GM18858 (cell line): ENCODE measurements around the gene RSPH9.
"Not testable (repeated sequence)": the region's sequence is repeated elsewhere in the genome, so short reads cannot be mapped to it uniquely, and the experiment has no call there.

ENCODE experiments used
- ATAC-seq: cut with Tn5 transposase; IDR thresholded peaks from one replicate; pipeline ENCODE4 v1.9.1; 2021; ENCODE audit not compliant: unreplicated experiment

The RSPH9 gene

DNA sequence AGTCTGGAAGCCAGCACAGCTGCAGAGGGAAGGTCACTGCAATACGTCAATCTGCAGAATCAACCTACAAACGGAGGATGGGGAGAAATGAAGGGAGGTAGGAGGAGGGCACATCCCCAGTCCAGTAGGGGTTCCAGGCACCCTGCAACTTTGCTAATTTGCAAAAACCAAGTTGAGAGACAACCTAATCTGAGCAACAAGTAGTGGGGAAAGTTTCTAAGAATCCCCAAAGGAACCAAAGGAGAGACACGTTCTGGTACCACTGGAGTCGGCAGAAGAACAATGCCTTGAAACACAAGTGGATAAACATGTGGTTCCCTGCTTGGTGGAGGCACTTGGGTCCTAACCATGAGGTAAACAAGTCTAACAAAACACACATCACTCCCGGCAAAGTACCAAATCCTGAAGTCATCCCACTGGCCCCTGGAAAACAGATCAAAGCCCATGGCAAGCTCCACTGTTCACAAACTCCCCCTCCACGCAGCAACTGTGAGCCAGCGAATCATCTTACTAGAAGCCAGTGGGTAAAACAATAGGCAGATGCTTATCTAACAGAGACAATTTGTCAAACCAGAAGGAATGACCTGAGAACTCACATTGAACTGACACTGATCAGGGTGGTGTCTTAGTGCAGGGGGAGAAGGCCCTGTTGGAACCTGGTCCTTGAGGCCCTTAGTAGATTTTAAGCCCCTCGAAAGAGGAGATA lies 38.0 kb downstream of the RSPH9 start:
- ATAC-seq = no peak

DNA sequence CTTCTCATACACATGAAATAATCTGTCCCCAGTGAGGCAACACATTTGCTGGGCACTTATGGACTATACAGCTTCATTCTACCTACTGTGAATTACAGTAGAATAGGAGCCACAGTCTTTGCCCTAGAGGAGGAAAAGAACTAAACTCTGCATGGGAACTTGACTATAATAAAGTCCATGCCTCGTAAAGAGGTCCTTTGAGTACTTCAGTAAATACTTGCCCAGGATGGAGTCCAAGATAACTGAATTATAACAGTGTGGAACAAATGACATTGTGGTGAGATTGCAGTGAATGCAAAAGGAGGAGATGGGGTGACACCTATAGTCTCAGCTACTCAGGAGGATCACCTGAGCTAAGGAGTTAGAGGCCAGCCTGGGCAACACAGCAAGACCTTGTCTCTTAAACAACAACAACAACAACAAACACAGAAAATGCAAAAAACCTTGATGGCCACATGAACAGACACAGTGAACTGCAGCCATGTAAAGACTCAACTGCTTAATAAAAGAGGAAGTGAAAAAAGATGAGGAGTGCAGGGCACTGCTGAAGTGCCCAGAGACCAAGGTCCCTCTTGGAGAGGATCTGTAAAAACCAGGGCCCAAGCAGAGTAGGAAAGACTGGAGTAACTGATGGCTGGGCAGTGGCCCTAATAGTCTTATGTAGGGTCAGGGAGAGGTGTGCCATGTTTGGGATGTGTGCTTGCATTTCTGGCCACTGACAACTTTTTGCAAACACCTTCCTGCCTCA lies 39.0 kb downstream of the RSPH9 start:
- peak; percentile 63 for ATAC-seq

DNA sequence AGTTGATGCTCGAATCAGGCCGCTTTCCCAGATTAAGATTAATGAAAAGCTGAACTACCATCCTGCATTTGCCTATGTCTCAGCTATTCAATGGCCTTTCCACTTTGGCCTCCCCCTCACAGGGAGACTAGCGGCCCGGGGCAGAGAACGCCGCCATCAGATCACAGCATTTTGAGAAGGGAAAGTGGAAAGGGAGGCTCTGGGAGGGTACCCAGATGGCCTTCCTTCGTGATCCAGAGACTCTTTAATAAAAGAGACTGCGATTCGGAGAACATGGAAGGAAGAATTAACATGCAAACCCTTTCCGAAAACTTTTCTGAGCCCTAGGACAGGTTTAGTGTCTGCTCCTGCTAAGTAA lies 42.2 kb downstream of the RSPH9 start:
- ATAC-seq = no peak

DNA sequence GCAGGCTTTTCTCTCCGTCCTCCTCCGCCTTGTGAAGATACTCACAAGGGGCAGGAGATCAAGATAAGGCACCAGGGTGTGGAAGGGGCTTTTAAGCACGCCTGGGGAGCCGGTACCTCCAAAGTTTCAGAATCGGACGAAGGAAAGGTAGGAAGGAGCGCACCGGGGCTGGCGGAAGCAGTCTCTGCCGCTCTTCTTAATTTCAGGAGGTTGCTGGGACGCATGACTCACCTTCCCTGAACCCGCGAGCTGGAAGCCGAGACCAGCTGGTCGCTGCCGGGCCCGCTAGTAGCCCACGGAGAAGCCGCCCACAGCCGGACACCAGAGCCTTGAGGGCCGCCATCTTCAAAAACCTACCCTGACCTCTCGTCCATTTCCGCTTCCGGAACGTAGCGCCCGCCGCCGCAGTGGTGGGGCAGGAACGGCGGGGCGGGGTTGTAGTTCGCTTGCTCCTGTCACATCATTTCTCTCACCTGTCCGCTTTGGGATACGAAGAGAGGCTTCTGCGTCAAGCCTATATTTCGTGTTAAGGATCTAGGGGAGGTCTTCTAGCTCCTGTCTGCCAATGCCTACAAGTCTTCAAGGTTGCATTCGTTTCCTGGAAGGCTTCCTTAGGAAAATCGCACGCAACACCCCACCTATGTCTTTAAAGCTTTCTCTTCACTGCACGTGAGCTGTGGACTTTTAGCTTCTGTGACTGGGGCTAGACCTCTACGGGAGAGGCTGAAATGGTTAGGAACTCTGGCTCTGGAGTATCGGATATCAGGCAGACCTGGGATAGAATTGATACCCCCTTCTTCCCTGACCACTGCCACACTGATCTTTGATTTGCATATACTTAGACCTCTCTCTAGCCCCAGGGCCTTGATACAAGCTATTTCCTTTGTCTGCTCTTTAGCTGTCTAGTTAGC lies 42.9 kb downstream of the RSPH9 start, which contains the start of gene MRPS18A:
TSS of gene MRPS18A (minus strand) at position 355 of the 911 bp plus-strand sequence. CDS start at position 343, 12 bp downstream.
- peak; percentile 62 for ATAC-seq

DNA sequence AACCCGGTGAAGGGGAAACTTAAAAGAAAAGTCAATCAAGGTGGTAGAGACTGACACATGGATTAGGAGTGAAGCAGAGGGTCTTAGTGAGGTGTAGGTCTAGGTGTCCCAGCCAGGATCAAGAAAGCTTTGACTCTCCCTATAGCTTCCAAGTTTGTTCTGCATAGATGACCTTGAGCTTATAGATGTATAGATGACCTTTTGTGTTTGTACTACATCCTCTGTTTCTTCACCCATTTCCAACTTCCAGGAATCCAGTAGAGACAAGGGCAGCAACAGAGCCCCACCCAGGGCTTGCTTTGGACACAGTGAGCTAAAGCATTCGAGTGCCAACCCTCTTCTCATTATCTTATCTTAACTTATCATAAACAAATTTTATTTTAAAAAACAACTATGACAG lies 44.6 kb downstream of the RSPH9 start:
- ATAC-seq = no peak

DNA sequence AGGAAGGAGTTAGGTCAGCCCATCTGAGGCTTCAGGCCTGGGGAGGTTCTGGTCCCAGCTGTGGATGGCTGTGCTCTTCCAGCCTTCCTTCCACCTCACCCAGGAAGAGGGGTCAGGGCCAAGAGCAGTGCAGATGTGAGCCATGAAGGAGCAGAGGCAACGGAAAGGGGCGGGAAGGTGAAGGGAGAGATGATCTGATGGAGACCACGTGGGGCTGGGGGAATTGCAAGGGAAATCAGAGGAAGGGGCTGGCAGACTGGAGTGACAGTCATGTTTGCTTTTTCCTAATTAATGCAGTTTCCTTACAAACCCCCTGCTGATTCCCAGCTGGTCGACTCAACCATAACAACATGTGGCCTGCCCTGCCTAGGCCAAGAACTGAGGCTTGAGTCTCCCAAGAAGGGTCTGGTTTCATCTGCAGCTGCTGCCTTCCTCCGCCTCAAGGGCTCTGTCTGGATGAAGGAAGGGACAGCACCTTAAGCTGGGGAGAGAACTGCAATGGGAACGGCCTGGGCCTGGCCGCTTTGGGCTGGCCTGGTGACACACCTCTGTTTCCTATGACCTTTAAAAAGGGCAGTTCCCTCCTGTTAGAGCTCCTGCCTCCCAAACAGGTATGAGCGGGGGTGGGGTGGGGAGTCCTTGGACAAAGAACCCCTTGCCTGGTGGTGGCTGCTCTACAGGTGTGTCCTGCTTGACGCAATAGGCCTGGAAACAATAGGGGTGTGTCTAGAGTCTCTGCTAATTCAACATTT lies 50.6 kb downstream of the RSPH9 start:
- ATAC-seq = no peak

DNA sequence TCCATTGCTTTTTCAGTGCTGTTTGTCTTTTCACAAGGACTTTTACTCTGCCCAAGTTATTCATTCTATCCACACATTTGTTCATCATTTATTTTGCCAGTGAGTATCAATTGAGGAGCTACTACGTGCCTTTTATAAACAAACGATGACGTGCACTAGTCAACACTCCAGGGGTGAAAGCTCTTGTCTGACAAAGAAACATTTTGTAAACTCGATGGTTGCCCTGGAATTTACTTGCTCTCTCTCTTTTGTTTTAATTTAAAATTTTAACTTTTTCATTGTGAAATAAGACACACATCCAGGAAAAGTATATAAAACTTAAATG lies 51.1 kb downstream of the RSPH9 start:
- ATAC-seq = no peak

DNA sequence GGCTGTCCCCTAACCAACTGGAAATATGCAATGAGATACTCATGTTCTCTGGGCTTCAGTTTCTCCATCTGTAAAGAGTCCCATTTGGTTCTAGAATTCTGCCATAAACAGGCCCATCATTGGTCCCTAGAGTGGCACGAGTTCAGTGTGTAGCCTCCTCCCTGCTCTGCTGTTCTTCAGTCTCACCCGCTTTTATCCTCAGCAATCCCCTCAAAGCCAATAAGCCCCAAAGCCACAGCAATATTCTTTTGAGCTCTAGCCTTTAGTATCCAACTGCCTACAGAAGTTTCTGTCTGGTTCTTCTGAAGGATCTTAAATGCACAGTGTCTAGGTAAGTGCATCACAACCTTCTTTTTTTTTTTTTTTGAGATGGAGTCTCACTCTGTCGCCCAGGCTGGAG lies 52.6 kb downstream of the RSPH9 start:
- no peak for ATAC-seq

DNA sequence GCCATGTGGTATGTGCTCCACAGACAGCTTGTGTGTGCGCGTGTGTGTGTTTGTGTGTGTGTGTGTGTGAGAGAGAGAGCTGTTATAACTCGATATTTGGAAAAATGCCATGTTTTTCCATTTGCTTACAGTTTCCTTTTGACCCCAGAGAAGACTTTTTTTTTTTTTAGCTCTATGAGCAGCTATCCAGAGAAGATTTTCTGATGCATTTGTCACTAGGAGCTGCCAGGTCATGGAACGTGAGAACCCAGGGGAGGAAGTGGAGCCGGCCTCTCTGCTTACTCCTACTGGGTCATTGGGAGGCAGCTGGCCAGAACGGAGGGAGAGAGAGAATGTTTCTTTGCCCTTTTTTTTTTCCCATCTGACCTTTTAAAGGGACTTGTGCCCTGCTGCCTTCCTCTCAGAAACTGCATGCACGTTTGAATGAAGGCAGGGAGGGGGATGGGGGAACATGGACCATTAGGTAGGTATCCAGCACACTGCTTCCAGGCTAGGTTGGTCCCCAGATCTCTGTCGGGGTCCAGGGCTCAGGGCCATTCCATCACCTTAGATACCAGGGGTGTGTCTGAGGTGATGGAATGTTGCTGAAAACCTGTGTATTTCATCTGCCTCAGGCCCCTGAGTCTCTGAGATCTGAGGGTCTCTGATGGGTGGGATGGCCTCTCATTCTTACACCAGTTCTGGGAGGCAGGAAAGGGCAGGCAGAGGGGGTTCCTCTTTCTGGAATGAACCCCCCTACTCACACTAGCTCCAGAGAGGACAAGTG lies 53.9 kb downstream of the RSPH9 start:
- ATAC-seq = no peak

DNA sequence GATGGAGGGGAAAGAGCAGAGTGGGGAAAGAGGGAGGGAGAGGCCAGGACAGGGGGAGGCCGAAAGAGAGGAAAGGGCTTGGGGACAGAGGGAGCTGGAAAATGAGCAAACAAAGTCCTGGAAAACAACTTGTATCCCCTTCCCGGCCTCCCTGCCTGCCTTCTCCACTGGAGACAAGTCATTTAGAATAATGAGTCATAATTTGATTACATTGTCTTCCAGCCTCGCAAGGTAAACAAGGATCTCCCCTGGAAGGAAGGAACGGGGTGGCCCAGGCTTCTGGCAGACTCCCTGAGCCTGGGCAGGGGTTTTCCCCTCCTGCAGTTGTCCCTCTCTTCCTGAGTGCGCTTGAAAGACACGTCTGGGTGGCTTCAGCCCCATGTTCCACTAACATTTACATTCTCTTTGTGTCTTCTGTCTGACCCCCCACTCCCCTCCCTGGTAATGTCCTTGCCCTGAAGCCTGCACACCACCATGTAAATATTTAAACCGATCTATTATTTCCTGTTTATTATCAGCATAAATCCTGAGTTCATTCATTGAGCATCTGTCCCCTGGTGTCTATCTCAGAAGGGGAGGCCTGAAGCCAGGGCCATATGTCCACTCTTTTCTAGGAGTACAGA lies 54.8 kb downstream of the RSPH9 start:
- ATAC-seq = no peak

DNA sequence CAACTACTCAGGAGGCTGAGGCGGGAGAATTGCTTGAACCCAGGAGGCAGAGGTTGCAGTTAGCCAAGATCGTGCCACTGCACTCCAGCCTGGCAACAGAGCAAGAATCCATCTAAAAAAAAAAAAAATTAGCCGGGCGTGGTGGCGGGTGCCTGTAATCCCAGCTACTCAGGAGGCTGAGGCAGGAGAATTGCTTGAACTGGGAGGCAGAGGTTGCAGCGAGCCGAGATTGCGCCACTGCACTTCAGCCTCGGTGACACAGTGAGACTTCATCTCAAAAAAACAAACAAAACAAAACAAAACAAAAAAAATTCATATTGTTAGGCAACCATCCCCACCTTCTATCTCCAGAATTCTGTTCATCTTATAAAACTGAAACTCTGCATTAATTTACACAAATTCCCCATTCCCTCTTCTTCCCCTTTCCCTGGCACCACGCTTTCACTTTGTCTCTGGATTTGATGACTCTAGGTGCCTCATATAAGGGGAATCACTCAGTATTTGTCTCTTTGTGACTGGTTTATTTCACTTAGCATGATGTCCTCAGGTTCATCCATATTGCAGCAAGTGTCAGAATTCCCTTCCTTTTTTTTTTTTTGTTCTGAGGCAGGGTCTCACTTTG lies 56.2 kb downstream of the RSPH9 start:
- ATAC-seq = not testable (repeated sequence)

DNA sequence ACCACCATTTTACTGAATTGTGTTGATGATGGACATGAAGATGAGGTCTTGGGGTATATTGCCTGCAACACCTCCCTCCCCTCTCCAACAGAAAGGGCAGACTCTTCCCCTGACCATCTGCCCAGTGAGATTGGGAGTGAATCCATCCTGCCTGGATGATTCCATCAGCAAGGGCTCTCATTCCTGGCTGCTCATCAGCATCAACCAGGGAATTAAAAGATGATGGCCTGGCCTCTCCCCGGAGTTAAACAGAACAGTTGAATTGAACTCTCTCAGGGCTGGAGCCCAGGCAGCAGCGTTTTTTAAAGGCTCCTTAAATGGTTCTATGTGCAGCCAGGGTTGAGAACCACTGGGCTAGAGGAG lies 57.3 kb downstream of the RSPH9 start:
- ATAC-seq = no peak

DNA sequence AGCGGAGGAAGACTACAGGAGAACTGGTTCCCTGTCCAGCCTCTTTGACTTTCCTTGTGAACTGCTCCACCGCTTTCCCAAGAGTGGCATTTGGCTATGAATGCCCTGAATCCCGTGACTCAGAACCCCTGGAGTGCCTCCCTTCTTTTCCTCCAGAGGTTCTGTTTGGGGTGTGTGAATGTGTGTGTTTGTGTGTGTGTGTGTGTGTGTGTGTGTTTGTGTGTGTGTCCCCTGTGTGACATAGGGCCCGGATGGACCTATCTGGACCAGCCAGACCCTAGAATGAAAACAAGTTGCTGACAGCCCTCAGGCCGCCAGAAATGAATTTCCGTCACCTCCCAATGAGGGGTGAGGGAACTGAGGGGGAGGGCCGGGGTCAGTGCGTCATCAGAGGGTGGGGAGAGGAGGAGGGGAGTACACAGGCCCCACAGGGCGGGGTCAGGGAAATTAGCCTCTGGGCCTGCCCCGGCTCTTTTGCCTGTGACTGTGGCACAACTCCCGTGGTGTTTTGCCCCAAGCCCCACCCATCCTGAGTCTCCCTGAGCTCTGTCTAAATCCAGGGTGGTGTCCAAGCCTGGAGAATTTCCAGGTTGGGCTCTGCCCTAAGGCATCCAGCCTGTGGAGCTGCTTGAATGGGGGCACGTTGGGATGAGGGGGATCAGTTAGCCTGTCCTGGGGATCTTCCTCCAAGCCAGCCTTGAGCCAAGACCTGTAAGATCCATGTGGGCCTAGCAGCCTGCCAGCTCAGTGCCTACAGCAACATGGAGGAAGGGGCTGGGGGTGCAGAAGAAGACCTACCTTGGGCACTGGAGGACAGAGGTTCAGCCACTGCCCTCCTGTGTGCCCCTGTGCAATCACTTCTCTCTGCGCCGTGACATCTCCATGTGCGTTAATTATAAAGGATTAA lies 58.0 kb downstream of the RSPH9 start:
- no peak for ATAC-seq

DNA sequence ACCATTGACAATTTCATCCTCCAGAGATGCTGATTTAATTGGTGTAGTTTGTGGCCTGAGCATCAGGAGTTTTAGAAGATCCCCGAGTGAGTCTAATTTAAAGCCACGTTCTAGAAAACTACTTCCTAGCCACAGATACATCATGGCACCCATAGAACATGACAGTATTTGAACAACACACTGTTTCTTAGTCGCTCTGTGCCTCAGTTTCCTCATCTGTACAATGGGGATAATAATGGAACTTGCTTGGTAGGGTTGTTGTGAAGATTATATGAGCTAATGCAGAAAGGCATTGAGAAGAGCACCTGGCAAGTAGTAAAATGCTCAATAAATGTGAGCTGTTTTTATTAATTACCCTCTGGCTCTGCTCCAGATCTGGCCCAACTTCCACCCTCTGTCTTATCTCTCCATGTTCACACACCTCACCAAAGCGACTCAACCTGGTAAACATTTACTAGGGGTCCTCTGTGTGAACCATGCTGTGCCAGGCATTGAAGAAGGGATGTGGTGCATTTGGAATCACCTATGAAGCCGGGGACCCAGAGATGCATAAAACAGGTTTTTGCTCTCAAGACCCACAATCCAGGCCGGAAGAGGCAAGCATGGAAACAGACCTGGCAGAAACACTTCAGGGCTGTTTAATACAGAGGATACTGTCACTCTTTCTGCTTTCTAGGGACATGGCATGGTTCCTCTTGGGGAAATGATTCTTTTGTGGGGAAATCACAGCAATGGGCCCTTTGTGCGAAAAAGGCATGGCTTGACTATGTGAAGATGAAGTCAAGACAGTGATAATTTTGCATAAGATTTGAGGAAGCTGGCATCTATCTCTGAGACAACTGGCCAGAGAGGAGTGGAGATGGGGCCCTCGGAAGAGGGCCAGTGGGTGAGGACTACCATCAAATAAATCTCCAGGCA lies 58.9 kb downstream of the RSPH9 start:
- ATAC-seq = no peak

DNA sequence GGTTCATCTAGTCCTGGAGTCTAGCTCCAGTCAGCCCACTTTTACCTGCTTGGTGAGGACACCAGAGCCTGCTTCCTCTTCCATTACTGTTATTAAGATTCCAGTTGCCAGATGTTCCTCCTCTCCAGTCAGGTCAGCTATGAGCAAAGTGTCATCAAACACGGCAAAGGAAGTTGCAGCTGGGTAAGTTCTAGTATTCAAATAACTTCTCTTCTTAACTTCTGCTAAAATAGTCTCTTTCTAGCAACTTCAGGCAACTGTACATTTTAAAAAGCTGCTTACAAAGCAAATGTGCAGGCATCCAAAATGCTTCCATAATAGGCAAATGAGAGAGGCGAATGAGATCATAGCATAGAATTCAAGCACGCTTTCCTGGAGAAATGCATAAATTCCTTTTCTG lies 61.2 kb downstream of the RSPH9 start:
- no peak for ATAC-seq

DNA sequence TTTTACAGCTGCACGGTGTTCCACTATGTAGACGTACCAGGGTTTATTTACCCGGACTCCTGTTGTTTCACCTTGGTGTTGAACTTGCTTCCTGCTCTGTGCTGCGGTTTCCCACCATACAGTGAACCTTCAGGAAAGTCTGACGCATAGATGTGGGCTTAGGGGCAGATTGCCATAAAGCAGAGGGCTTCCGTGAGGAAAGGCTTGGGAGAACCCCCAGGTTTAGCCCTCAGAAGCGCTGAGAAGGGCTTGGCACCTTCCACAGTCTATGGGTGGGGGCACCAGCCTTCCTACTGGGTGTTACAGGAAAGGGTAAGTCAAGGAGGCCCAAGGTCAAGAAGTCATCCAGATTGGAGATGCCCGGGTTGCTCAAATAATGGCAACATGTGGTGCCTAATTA lies 62.0 kb downstream of the RSPH9 start:
- no peak for ATAC-seq

DNA sequence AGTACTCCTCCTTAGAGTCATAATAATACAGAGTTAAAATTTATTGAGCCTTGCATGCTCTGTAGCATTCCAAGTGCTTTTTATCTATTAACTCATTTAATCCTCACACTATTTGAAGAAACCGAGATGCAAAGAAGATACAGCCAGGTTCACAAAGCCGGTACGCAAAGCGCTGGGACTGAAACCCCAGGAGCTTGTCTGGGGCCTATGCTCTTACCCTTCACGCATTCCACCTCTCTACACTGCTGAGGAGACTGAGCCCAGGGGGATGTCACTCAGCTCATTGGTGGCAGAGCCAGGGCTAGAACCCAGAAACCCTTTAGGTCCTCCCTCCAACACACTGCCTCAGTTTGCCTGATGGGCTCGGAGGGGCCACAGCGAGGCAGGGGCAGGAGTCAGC lies 62.4 kb downstream of the RSPH9 start:
- ATAC-seq = no peak
